A549 (cell line): Measurements from ENCODE around the gene SASH1.

Source experiments
- CTCF ChIP-seq: fragments of >200 bp; sonication (Bioruptor Twin); formaldehyde crosslinking; IDR thresholded peaks from 3 replicates; pipeline ENCODE4 v1.5.1; 2016
- POLR2A ChIP-seq: IDR thresholded peaks from 2 replicates; pipeline ENCODE4 v1.6.1; 2012; ENCODE audit warnings: mild to moderate bottlenecking, low read length
- USF2 ChIP-seq: fragments of 450-650 bp; IDR thresholded peaks from 2 replicates; pipeline ENCODE4 v1.6.1; 2014; ENCODE audit warnings: antibody characterized with exemption
- TF ChIP-seq, protein P1 (sequence below): fragments of 250-450 bp; sonication (Bioruptor Pico); IDR thresholded peaks from 2 replicates; pipeline ENCODE4 v1.5.0; 2021; ENCODE audit warnings: mild to moderate bottlenecking, moderate library complexity, borderline replicate concordance
- TF ChIP-seq, protein P2 (sequence below): fragments of >200 bp; sonication (Bioruptor Twin); formaldehyde crosslinking; IDR thresholded peaks from 2 replicates; pipeline ENCODE4 v1.6.1; 2016

GRCh38 chr6:148446681-148447080, 104.0 kb downstream of the SASH1 start:
- TF ChIP-seq USF2 (no peak), CTCF (no peak), POLR2A (no peak)
- TF ChIP-seq, protein P1, sequence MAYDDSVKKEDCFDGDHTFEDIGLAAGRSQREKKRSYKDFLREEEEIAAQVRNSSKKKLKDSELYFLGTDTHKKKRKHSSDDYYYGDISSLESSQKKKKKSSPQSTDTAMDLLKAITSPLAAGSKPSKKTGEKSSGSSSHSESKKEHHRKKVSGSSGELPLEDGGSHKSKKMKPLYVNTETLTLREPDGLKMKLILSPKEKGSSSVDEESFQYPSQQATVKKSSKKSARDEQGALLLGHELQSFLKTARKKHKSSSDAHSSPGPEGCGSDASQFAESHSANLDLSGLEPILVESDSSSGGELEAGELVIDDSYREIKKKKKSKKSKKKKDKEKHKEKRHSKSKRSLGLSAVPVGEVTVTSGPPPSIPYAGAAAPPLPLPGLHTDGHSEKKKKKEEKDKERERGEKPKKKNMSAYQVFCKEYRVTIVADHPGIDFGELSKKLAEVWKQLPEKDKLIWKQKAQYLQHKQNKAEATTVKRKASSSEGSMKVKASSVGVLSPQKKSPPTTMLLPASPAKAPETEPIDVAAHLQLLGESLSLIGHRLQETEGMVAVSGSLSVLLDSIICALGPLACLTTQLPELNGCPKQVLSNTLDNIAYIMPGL (CRISPR knock-in tag), result no peak
- TF ChIP-seq, protein P2, sequence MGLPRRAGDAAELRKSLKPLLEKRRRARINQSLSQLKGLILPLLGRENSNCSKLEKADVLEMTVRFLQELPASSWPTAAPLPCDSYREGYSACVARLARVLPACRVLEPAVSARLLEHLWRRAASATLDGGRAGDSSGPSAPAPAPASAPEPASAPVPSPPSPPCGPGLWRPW, result no peak
